ENCODE results near the gene CFAP161. TPM values are rescaled to one million over a fixed set of nuclear protein-coding genes. Genes with fewer than 3 reads are reported as not detected.

CFAP161 gene
- total RNA-seq, 4 donors from 2014 or later, result 0.40 to 0.57 TPM; not detected in 2

DNA sequence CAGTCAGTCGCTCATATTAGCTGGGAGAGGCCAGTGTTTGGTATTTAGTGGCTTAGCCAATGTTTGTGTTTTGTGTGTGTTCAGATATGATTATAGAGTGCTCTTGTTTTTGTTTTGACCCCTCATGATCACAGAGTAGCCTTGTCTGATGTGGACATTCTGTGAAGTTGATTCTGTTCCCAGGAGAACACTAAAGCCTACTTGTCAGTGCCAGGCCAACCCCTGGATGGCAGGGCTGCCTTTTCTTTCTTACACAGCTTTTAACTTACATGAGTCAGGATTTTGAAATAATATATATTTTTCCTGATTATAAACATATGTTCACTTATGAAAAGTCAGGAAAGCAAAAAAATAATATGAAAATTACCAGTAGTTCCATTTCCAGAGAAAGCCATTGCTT lies 11.9 kb downstream of the CFAP161 start:
- Histone ChIP-seq H3K4me3 (no peak overlapping the region), H3K36me3 (no peaks in the 10 kb centered on the region), H3K9me3 (no peaks in the 10 kb centered on the region), H3K27me3 (peaks cover 10% of the 10 kb centered on the region), H3K27ac (no peak overlapping the region), H3K4me1 (no peaks in the 10 kb centered on the region)
- ATAC-seq, result no peak
- 50 to 67% methylated on average over 1 of the region's 1 CpG for WGBS, 2 donors (ENCODE audit: low coverage in 1 of 2)
- TF ChIP-seq, protein P1, sequence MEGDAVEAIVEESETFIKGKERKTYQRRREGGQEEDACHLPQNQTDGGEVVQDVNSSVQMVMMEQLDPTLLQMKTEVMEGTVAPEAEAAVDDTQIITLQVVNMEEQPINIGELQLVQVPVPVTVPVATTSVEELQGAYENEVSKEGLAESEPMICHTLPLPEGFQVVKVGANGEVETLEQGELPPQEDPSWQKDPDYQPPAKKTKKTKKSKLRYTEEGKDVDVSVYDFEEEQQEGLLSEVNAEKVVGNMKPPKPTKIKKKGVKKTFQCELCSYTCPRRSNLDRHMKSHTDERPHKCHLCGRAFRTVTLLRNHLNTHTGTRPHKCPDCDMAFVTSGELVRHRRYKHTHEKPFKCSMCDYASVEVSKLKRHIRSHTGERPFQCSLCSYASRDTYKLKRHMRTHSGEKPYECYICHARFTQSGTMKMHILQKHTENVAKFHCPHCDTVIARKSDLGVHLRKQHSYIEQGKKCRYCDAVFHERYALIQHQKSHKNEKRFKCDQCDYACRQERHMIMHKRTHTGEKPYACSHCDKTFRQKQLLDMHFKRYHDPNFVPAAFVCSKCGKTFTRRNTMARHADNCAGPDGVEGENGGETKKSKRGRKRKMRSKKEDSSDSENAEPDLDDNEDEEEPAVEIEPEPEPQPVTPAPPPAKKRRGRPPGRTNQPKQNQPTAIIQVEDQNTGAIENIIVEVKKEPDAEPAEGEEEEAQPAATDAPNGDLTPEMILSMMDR (IDR thresholded peaks at IDR 0.05), result no peak
- TF ChIP-seq POLR2A (IDR thresholded peaks at IDR 0.05) (no peak), POLR2AphosphoS5 (IDR thresholded peaks at IDR 0.05) (no peak), EP300 (IDR thresholded peaks at IDR 0.05) (no peak)

DNA sequence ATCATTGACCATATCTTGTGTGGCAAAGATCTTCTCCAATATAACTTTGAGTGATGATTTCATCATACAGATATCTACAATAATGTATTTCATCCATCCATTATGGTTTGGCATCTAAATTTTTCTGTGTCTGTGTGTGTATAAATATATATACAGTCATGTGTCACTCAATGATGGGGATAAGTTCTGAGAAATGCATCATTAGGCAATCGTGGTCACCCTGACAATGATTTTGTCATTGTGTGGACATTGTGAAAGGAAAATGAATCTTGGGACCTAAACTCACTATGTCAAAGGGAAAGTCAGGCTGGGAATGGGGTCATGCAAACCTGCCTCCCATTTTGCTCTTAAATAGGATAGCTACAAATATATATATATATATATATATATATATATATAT lies 12.4 kb downstream of the CFAP161 start:
- Histone ChIP-seq H3K4me1 (no peaks in the 10 kb centered on the region), H3K4me3 (no peak overlapping the region), H3K27me3 (peaks cover 10% of the 10 kb centered on the region), H3K9me3 (no peaks in the 10 kb centered on the region), H3K36me3 (no peaks in the 10 kb centered on the region), H3K27ac (no peak overlapping the region)
- ATAC-seq, result no peak
- TF ChIP-seq POLR2AphosphoS5 (IDR thresholded peaks at IDR 0.05) (no peak), EP300 (IDR thresholded peaks at IDR 0.05) (no peak), POLR2A (IDR thresholded peaks at IDR 0.05) (no peak)
- TF ChIP-seq, protein P1 (IDR thresholded peaks at IDR 0.05), result no peak
- WGBS, 2 donors (ENCODE audit: low coverage in 1 of 2), result 25 to 65% methylated on average over 1 of the region's 1 CpG

DNA sequence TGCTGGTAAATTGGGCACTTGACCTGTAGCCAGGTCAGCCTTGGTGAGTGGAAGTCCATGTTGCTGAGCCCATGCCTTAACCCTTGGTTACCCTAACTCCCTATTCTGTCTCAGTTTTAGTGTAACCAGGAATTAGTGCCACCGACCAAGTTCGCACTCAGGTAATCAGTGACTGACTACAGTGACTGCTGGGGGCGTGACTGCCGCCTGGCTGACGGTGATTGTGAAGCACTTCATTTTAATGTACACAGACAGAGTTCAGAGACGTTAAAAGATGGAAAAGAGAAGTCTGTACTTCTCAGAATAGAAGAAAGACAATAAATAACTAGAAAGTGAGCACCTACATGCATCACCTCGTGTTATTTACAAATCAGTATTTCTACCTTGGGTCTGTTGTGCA lies 17.3 kb downstream of the CFAP161 start:
- no peak for ATAC-seq
- no peaks in the 10 kb centered on the region for H3K36me3 ChIP-seq
- WGBS, 2 donors (ENCODE audit: low coverage in 1 of 2), result 63 to 76% methylated on average over 6 to 7 of the region's 7 CpGs
- H3K9me3 ChIP-seq, result no peaks in the 10 kb centered on the region
- H3K27me3 ChIP-seq, result no peaks in the 10 kb centered on the region
- TF ChIP-seq POLR2AphosphoS5 (IDR thresholded peaks at IDR 0.05) (no peak), EP300 (IDR thresholded peaks at IDR 0.05) (no peak), POLR2A (IDR thresholded peaks at IDR 0.05) (no peak)
- TF ChIP-seq, protein P1 (IDR thresholded peaks at IDR 0.05), result no peak
- no peak overlapping the region for H3K4me3 ChIP-seq
- H3K27ac ChIP-seq, result no peak overlapping the region
- no peaks in the 10 kb centered on the region for H3K4me1 ChIP-seq

DNA sequence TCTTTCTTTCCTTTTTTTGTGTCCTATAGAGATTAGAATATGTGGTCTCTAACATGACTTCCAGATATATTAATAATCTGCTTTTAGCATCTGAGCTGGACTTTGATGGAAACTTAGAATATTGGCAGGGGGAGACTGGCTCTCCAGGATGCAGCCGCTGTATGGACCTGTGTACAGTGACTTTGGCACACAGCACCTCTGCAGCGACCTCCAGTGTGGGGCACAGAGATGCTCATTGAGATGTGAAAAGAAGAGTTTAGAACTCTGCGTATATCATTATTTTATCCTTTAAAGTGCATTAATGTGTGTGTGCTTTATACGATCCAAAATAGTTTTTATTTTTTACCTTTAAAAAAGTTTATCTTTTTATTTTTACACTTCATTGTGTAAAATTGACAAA lies 18.3 kb downstream of the CFAP161 start:
- H3K27me3 ChIP-seq, result no peaks in the 10 kb centered on the region
- H3K36me3 ChIP-seq, result no peaks in the 10 kb centered on the region
- no peaks in the 10 kb centered on the region for H3K4me1 ChIP-seq
- H3K27ac ChIP-seq, result no peak overlapping the region
- TF ChIP-seq POLR2A (IDR thresholded peaks at IDR 0.05), result no peak
- H3K9me3 ChIP-seq, result no peaks in the 10 kb centered on the region
- no peak overlapping the region for H3K4me3 ChIP-seq
- WGBS, 2 donors (ENCODE audit: low coverage in 1 of 2), result 93% methylated on average over 3 to 4 of the region's 4 CpGs
- no peak for ATAC-seq

DNA sequence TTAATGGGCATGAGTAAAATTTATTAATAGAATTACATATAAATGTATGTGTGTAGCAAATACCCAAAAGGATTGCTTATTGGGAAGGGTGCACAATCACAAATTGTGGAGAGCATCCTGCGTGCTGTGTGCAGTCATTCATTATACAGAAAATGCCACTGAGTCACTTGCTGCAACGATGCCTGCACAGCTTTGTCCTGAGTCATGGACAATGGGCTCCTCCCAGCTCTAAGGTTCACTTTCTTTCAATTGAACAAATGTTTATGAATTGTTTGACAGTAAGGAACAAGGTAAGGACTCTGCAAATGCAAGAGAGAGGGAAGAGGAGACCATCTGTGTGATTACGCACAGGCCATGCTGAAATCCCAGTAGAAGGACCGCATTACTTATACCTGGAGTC lies 18.7 kb downstream of the CFAP161 start:
- no peak overlapping the region for H3K4me3 ChIP-seq
- ATAC-seq, result no peak
- no peaks in the 10 kb centered on the region for H3K27me3 ChIP-seq
- no peaks in the 10 kb centered on the region for H3K4me1 ChIP-seq
- 73 to 92% methylated on average over 4 of the region's 4 CpGs for WGBS, 2 donors (ENCODE audit: low coverage in 1 of 2)
- H3K9me3 ChIP-seq, result no peaks in the 10 kb centered on the region
- H3K36me3 ChIP-seq, result no peaks in the 10 kb centered on the region
- H3K27ac ChIP-seq, result no peak overlapping the region
- TF ChIP-seq, protein P1 (IDR thresholded peaks at IDR 0.05), result no peak
- TF ChIP-seq POLR2A (IDR thresholded peaks at IDR 0.05), result no peak
- no peak for TF ChIP-seq POLR2AphosphoS5 (IDR thresholded peaks at IDR 0.05)
- no peak for TF ChIP-seq EP300 (IDR thresholded peaks at IDR 0.05)

Measured in gastroesophageal sphincter (tissue), 4 donors.